Right lobe of liver (tissue), 6 donors: Measurements from ENCODE around the gene TERC. TPM values are rescaled to one million over a fixed set of nuclear protein-coding genes. Genes with fewer than 3 reads are reported as not detected.

Experiments used
- ATAC-seq, 4 donors: fragments of 200-7000 bp; cut with Tn5 transposase; one replicate each; pipeline ENCODE4 v1.9.1; 2020; ENCODE audit warnings: mild to moderate bottlenecking in 4 of 4, moderate library complexity in 4 of 4
- DNase-seq, 3 donors: peaks; one replicate each; pipeline ENCODE4 v3.0.0-alpha.2; 2020
- H3K27ac ChIP-seq, 3 donors: fragments of 200-600 bp; one replicate each; pipeline ENCODE4 v1.8.0; 2022
- H3K27me3 ChIP-seq, 2 donors: fragments of 200-600 bp; one replicate each; pipeline ENCODE4 v1.8.0; 2022
- H3K36me3 ChIP-seq, 4 donors: fragments of 200-600 bp; sonication (generic) in 1 of 4; one replicate each; pipeline versions ENCODE4 v1.5.1 to v1.8.0; 2017 to 2022; ENCODE audit warnings: control low read depth in 1 of 4
- H3K4me1 ChIP-seq, 4 donors: fragments of 200-600 bp; sonication (generic) in 1 of 4; one replicate each; pipeline versions ENCODE4 v1.5.1 to v1.8.0; 2017 to 2022; ENCODE audit warnings: control low read depth in 1 of 4
- H3K4me3 ChIP-seq, 3 donors: fragments of 200-600 bp; one replicate each; pipeline ENCODE4 v1.8.0; 2022
- H3K9me3 ChIP-seq, 4 donors: fragments of 200-600 bp; sonication (generic) in 1 of 4; one replicate each; pipeline versions ENCODE4 v1.5.1 to v1.8.0; 2017 to 2022; ENCODE audit warnings: control low read depth in 1 of 4
- CTCF ChIP-seq, 4 donors: fragments of 200-600 bp in 3 of 4; fragments of 450-650 bp in 1 of 4; IDR thresholded peaks; one replicate each; pipeline versions ENCODE4 v1.5.1 to v1.8.0; 2016 to 2022; ENCODE audit warnings: antibody characterized with exemption in 4 of 4, mild to moderate bottlenecking in 2 of 4
- POLR2A ChIP-seq: fragments of 450-650 bp; IDR thresholded peaks from one replicate; pipeline ENCODE4 v1.6.1; 2017; ENCODE audit warnings: antibody characterized with exemption, mild to moderate bottlenecking
- WGBS: methylation state at CpG from one replicate; pipeline ENCODE4 v1.1.6; 2018; ENCODE audit warnings: low coverage, low lambda C conversion rate; ENCODE audit not compliant: insufficient coverage; ENCODE audit errors: missing lambda C conversion rate; 5-methylcytosine and 5-hydroxymethylcytosine counted together
- intact Hi-C, 2 donors: fragments of 100-400 bp; cut with DNase I; formaldehyde crosslinking; loops; one replicate each; pipeline versions ENCODE4 v1.11.2 to v1.14.1; 2022
- total RNA-seq, 6 experiments: library from RNA; depleted of rRNA in 2 of 6; stranded (reverse); fragments of >200 nt in 2 of 6; fragmentation: NEBNext Ultra II Directional in 3 of 6; extraction: Animal tissue kit (Norgen Biotek cat#: 25700) in 3 of 6; gene quantifications; one replicate each; pipeline versions ENCODE4 v1.1.0 to v1.2.4, GENCODE V29; 2016 to 2023
- donor health status: DM: no; HTN: yes; CAD: no.
- donor health status: DM: no; HTN: no; CAD: no.
- donor health status: DM: no; HTN: no; CAD: no.
- donor health status: DM: no; HTN: yes; CAD: no.
- donor health status: DM: no; HTN: yes; CAD: no.

TERC gene
- total RNA-seq, 6 experiments from 2014 or later = 1.5 to 127 (median 119) TPM; not detected in 3

DNA sequence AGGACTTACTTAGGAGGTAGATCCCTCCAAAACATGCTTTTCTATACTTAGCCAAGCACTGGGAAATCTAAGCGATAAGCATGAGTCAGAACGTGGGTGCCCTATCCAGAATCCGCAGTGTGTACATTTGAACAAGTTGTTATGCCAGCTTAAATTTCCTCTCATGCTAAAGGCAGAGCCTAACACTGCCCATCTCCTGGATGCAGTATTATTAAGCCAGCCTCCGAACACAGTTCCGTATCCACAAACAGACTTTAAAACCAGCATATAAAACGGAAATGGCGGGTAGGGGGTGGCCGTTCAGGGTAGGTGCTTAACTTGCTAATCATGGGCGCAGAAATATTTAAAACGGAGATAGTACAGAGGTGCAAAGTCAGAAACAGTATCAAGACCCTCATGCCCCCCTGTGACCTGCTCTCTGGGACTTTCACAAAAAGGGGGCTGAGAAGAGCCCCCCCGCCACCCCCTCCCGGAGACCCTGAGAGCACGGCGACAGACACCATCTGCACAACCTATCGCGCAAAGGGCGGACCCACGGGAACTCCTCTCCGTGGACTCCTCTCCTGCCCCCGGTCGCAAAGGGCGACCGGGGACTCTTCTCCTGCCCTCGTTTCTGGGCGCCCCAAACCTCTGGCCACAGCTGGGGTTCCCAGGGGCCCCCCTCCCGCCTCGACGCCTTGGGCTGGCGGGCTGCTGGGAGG lies 46.9 kb upstream of the TERC start:
- Histone ChIP-seq H3K9me3 (no peaks in the 10 kb centered on the region), H3K4me1 (peaks cover 0 to 8% (median 0%) of the 10 kb centered on the region in 4 donors), H3K36me3 (no peaks in the 10 kb centered on the region), H3K4me3 (peak overlapping the region; percentile 32 to 56 (median 44)), H3K27ac (peak overlapping the region in 2 of 3 donors; percentile 20 to 55), H3K27me3 (no peaks in the 10 kb centered on the region)
- intact Hi-C loops = no loop called here
- WGBS = 31% methylated on average over 13 of the region's 29 CpGs
- peak; percentile 23 to 45 (median 32) for ATAC-seq
- DNase-seq = no peak
- no peak for TF ChIP-seq CTCF (IDR thresholded peaks at IDR 0.05)
- TF ChIP-seq POLR2A = no peak

- H3K4me3 ChIP-seq = no peak overlapping the region
- no peak for ATAC-seq
Measured at GRCh38 chr3:169809230-169809795, 44.5 kb upstream of the TERC start.

GRCh38 chr3:169804681-169805080 lies 39.8 kb upstream of the TERC start:
- Histone ChIP-seq H3K4me1 (no peaks in the 10 kb centered on the region), H3K36me3 (no peaks in the 10 kb centered on the region), H3K27ac (no peak overlapping the region), H3K4me3 (no peak overlapping the region), H3K9me3 (no peaks in the 10 kb centered on the region), H3K27me3 (no peaks in the 10 kb centered on the region)
- intact Hi-C loops = no loop called here
- no peak for TF ChIP-seq CTCF (IDR thresholded peaks at IDR 0.05)
- TF ChIP-seq POLR2A = no peak
- no peak for DNase-seq
- ATAC-seq = no peak
- 78% methylated on average over 3 of the region's 3 CpGs for WGBS

More at GRCh38 chr3:169809230-169809795, 44.5 kb upstream of the TERC start:
- DNase-seq = no peak
- WGBS = 29% methylated on average over 2 of the region's 2 CpGs
- intact Hi-C loops = no loop called here
- no peak for TF ChIP-seq CTCF (IDR thresholded peaks at IDR 0.05)
- no peak for TF ChIP-seq POLR2A
- Histone ChIP-seq H3K4me1 (peaks cover 0 to 8% (median 0%) of the 10 kb centered on the region in 4 donors), H3K36me3 (no peaks in the 10 kb centered on the region), H3K9me3 (no peaks in the 10 kb centered on the region), H3K27me3 (no peaks in the 10 kb centered on the region), H3K27ac (no peak overlapping the region)

DNA sequence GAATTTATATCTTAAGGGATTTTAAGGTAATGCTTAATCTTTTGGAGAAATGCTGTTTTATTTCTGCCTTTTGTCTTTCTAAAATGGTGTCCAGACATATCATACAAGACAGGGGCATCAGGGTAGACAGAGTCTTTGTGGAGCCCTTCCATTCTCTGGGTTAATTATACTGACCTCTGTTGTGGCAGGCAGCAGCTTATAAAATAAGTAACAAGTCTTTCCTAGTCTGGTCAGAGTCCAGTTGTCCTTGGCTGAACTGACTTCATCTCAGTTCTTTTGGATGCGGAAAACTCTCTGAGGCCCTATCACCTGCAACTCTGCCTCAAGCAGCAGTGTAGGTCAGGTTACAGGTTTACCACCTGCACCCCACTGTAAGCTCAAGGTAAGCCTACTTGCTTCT lies 27.5 kb upstream of the TERC start:
- Histone ChIP-seq H3K27me3 (no peaks in the 10 kb centered on the region), H3K4me3 (no peak overlapping the region), H3K36me3 (peaks cover 0 to 8% (median 0%) of the 10 kb centered on the region in 4 donors), H3K27ac (no peak overlapping the region), H3K4me1 (no peaks in the 10 kb centered on the region), H3K9me3 (no peaks in the 10 kb centered on the region)
- TF ChIP-seq CTCF (IDR thresholded peaks at IDR 0.05) = no peak
- TF ChIP-seq POLR2A = no peak
- DNase-seq (no peak), ATAC-seq (no peak)
- WGBS = no CpG with 5 or more reads among the region's 1 CpG
- intact Hi-C loops = no loop called here
